IMR-90 (cell line): Measurements from ENCODE around the gene PANX1.

Experiments used
- CTCF ChIP-seq: conservative IDR thresholded peaks from 2 replicates; pipeline ENCODE4 v1.5.1; 2012; ENCODE audit warnings: mild to moderate bottlenecking, low read depth, low read length, improper control_type of control experiment
- POLR2A ChIP-seq: IDR thresholded peaks from 2 replicates; pipeline ENCODE4 v1.6.1; 2012; ENCODE audit warnings: mild to moderate bottlenecking, low read depth, low read length
- RFX5 ChIP-seq: IDR thresholded peaks from 2 replicates; pipeline ENCODE4 v1.8.0; 2012; ENCODE audit warnings: low read depth, mild to moderate bottlenecking, low read length, moderate library complexity
- USF2 ChIP-seq: fragments of 150-350 bp; IDR thresholded peaks from 2 replicates; pipeline ENCODE4 v1.6.1; 2017; ENCODE audit warnings: mild to moderate bottlenecking, antibody characterized with exemption, low read length, low read depth

GRCh38 chr11:94203070-94203469 lies 74.4 kb downstream of the PANX1 start:
- TF ChIP-seq CTCF (no peak), POLR2A (no peak), RFX5 (no peak), USF2 (no peak)
